Sigmoid colon (tissue), 7 donors: ENCODE measurements around the gene BAK1. TPM values are rescaled to one million over a fixed set of nuclear protein-coding genes. Genes with fewer than 3 reads are reported as not detected.

Source experiments
- DNase-seq: peaks from one replicate; pipeline ENCODE4 v3.0.0-alpha.2; 2019
- H3K27ac ChIP-seq, 4 donors: fragments of 200-600 bp; sonication (generic); one replicate each; pipeline ENCODE4 v1.5.1; 2016 to 2019; ENCODE audit warnings: mild to moderate bottlenecking in 1 of 4
- H3K27me3 ChIP-seq, 3 donors: fragments of 200-600 bp; sonication (generic); one replicate each; pipeline ENCODE4 v1.5.1; 2019; ENCODE audit warnings: mild to moderate bottlenecking in 1 of 3
- H3K36me3 ChIP-seq, 4 donors: fragments of 200-600 bp; sonication (generic); one replicate each; pipeline ENCODE4 v1.5.1; 2016 to 2019
- H3K4me1 ChIP-seq, 4 donors: fragments of 200-600 bp; sonication (generic); one replicate each; pipeline ENCODE4 v1.5.1; 2017 to 2019
- H3K4me3 ChIP-seq, 4 donors: fragments of 200-600 bp; sonication (generic); one replicate each; pipeline ENCODE4 v1.5.1; 2017 to 2019; ENCODE audit warnings: mild to moderate bottlenecking in 2 of 4, moderate library complexity in 1 of 4
- H3K9me3 ChIP-seq, 4 donors: fragments of 200-600 bp in 3 of 4; sonication (generic) in 3 of 4; one replicate each; pipeline versions ENCODE4 v1.5.1 to v1.6.1; 2013 to 2019
- EP300 ChIP-seq, 4 donors: sonication (generic); formaldehyde crosslinking; IDR thresholded peaks; one replicate each; pipeline ENCODE4 v1.6.1; 2017; ENCODE audit warnings: antibody characterized with exemption in 4 of 4
- POLR2A ChIP-seq, 2 donors: fragments of 450-650 bp; IDR thresholded peaks; one replicate each; pipeline ENCODE4 v1.6.1; 2016; ENCODE audit warnings: antibody characterized with exemption in 2 of 2, mild to moderate bottlenecking in 2 of 2, moderate library complexity in 2 of 2
- POLR2AphosphoS5 ChIP-seq, 4 donors: sonication (generic); formaldehyde crosslinking; IDR thresholded peaks; one replicate each; pipeline ENCODE4 v1.6.1; 2017; ENCODE audit warnings: antibody characterized with exemption in 4 of 4
- WGBS, 2 donors: extraction: QIAGEN DNeasy Blood & Tissue Kit; methylation state at CpG; one replicate each; pipeline ENCODE4 v1.1.7; 2013; 5-methylcytosine and 5-hydroxymethylcytosine counted together
- intact Hi-C: fragments of 100-400 bp; cut with DNase I; formaldehyde crosslinking; loops from one replicate; pipeline ENCODE4 v1.15.1; 2023
- polyA plus RNA-seq, 3 donors: library from polyadenylated mRNA; stranded (reverse); fragments of 200-250 nt; gene quantifications; one replicate each; pipeline ENCODE4 v1.2.3, GENCODE V29; 2013
- total RNA-seq, 4 donors: library from RNA; depleted of rRNA; stranded (reverse); fragments of >200 nt; gene quantifications; one replicate each; pipeline ENCODE4 v1.1.0, GENCODE V29; 2016
- TF ChIP-seq, protein P1 (sequence below), 4 experiments: fragments of 450-650 bp in 3 of 4; fragments of 200-600 bp in 1 of 4; IDR thresholded peaks; one replicate each; pipeline ENCODE4 v1.5.1; 2016 to 2019; ENCODE audit warnings: antibody characterized with exemption in 4 of 4, mild to moderate bottlenecking in 3 of 4, moderate library complexity in 2 of 4
- donor health status: healthy with polysubstance abuse.
- donor health status: Bipolar disorder and iron deficiency.
- donor health status: healthy.

Gene BAK1
- total and polyA plus RNA-seq, 7 donors, result 8.9 to 160 (median 11.1) TPM

DNA sequence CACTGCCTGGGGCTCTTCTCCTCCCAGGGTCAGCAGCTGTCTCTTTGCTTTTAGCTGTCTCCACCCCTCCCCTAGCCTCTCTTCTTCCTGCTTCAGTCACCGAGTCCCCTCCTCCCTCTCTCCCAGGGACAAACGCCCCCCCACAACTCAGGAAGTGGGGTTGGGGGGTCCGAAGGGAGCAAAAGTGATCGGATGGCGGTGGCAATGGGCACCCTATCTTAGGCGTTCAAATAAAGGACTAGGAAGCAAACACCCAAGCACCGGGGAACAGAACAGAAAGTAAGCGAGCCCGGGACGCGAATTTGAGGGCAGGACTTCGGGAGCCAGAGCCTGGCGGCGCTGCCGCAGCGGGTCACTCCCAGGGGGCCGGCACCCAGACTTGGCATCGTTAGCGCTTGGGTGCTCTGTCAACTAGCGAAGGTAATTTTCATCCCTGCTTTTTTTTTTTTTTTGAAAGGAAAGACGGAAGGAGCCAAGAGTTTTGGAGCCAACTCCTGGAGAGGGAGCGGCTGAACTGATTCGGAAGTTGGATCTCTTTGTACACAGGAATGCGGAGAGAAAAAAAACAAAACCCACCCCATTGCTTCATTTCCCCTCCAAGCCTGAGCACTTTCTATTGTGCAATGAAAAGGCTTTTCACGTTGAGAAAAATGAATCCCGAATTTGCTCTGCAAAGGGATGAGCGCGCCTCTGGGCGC is 40.2 kb upstream of the BAK1 start:
- H3K27me3 ChIP-seq, result peaks cover 18 to 52% (median 20%) of the 10 kb centered on the region in 3 donors
- H3K4me1 ChIP-seq, result peaks cover 0 to 40% (median 28%) of the 10 kb centered on the region in 4 donors
- H3K27ac ChIP-seq, result peak overlapping the region; percentile 72 to 84 (median 80)
- DNase-seq, result no peak
- TF ChIP-seq, protein P1, sequence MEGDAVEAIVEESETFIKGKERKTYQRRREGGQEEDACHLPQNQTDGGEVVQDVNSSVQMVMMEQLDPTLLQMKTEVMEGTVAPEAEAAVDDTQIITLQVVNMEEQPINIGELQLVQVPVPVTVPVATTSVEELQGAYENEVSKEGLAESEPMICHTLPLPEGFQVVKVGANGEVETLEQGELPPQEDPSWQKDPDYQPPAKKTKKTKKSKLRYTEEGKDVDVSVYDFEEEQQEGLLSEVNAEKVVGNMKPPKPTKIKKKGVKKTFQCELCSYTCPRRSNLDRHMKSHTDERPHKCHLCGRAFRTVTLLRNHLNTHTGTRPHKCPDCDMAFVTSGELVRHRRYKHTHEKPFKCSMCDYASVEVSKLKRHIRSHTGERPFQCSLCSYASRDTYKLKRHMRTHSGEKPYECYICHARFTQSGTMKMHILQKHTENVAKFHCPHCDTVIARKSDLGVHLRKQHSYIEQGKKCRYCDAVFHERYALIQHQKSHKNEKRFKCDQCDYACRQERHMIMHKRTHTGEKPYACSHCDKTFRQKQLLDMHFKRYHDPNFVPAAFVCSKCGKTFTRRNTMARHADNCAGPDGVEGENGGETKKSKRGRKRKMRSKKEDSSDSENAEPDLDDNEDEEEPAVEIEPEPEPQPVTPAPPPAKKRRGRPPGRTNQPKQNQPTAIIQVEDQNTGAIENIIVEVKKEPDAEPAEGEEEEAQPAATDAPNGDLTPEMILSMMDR (IDR thresholded peaks at IDR 0.05), result no peak
- TF ChIP-seq EP300 (IDR thresholded peaks at IDR 0.05) (no peak), POLR2AphosphoS5 (IDR thresholded peaks at IDR 0.05) (peak; percentile 8 to 50 (median 21)), POLR2A (IDR thresholded peaks at IDR 0.05) (no peak)
- no peaks in the 10 kb centered on the region for H3K36me3 ChIP-seq
- H3K4me3 ChIP-seq, result peak overlapping the region; percentile 41 to 60 (median 57)
- intact Hi-C loops, result no loop called here
- WGBS, 2 donors, result 0 to 1% methylated on average over 29 of the region's 29 CpGs
- H3K9me3 ChIP-seq, result no peaks in the 10 kb centered on the region

DNA sequence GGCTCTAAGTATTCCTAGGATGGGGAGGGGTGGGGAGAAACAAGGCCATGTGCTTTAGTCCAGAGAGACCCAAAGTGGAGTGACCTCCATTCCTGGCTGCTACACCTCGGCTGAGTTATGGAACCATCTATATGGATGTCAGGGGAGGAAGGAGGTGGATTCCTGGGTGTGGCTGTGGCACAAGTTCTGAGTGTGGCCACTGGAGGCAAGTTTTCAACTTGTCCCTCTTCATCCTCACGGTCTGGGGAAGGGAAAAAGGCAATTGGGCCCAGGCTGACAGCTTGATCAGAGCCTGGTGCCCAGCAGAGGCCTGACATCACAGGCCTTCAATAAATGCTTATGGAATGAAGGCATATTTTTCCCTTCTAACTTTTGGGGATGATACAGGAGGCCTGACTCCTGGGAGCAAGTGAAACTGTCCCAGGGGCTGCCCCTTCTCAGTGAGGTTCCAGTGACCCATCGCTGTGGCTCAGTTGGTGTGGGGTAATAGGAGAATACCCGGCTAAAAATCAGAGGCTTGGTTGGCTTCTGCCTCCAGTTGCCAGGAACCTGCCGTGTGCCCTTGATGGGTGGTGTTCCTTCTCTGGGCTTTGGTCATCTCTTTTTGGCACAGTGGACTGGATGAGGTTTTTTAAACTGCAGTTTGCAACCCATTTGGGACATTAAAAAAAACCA is 39.2 kb upstream of the BAK1 start:
- H3K27me3 ChIP-seq, result peaks cover 18 to 42% (median 20%) of the 10 kb centered on the region in 3 donors
- peaks cover 0 to 40% (median 28%) of the 10 kb centered on the region in 4 donors for H3K4me1 ChIP-seq
- no peak overlapping the region for H3K4me3 ChIP-seq
- no peaks in the 10 kb centered on the region for H3K9me3 ChIP-seq
- no peaks in the 10 kb centered on the region for H3K36me3 ChIP-seq
- TF ChIP-seq, protein P1 (IDR thresholded peaks at IDR 0.05), result no peak
- no peak for TF ChIP-seq POLR2A (IDR thresholded peaks at IDR 0.05)
- TF ChIP-seq EP300 (IDR thresholded peaks at IDR 0.05), result no peak
- no peak for TF ChIP-seq POLR2AphosphoS5 (IDR thresholded peaks at IDR 0.05)
- intact Hi-C loops, result no loop called here
- no peak for DNase-seq
- H3K27ac ChIP-seq, result peak overlapping the region; percentile 72 to 84 (median 80)
- WGBS, 2 donors, result 19 to 55% methylated on average over 5 of the region's 5 CpGs

DNA sequence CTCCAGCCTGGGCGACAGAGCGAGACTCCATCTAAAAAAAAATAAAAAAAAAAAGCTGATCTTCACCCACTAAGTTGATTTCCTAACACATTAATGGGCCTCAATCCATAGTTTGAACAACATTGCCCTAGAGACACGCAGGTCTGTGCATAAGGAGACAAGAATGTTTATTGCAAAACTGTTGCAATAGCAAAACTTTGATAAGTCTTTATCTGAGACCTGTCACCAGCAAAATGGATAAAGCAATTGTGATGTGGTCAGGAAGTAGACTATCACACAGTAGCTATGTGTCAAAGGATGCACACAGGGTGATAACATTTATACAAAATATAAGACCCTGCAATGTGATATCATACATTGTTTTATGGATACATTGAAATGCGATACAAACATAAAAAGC is 36.8 kb upstream of the BAK1 start:
- 84 to 89% methylated on average over 2 to 4 of the region's 4 CpGs for WGBS, 2 donors
- no peaks in the 10 kb centered on the region for H3K36me3 ChIP-seq
- peaks cover 0 to 27% (median 21%) of the 10 kb centered on the region in 4 donors for H3K4me1 ChIP-seq
- peaks cover 7 to 20% (median 12%) of the 10 kb centered on the region in 3 donors for H3K27me3 ChIP-seq
- no peak overlapping the region for H3K4me3 ChIP-seq
- intact Hi-C loops, result no loop called here
- no peak for TF ChIP-seq POLR2A (IDR thresholded peaks at IDR 0.05)
- no peak for TF ChIP-seq POLR2AphosphoS5 (IDR thresholded peaks at IDR 0.05)
- TF ChIP-seq EP300 (IDR thresholded peaks at IDR 0.05), result no peak
- TF ChIP-seq, protein P1 (IDR thresholded peaks at IDR 0.05), result no peak
- no peak for DNase-seq
- H3K9me3 ChIP-seq, result no peaks in the 10 kb centered on the region
- H3K27ac ChIP-seq, result no peak overlapping the region

DNA sequence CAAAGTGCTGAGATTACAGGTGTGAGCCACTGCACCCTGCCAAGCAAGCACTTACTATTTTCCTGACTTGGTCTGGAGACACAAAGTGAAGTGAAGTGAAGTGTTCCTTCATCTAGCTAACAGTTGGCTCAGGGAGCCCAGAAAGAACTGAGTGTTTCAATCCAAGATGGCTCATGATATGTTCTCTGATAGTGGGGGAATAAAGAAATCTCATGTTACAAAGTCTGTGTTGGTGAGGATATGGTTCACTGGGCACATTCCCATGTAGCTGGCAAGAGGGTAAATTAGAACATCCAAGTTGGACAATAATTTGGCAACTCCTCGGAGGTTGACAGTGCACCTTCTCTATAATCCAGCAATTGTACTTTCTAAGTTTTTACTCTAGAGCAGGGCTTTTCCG is 36.0 kb upstream of the BAK1 start:
- WGBS, 2 donors, result 95 to 98% methylated on average over 2 of the region's 2 CpGs
- TF ChIP-seq EP300 (IDR thresholded peaks at IDR 0.05) (no peak), POLR2A (IDR thresholded peaks at IDR 0.05) (no peak)
- TF ChIP-seq, protein P1 (IDR thresholded peaks at IDR 0.05), result no peak
- no peak for DNase-seq
- Histone ChIP-seq H3K4me1 (peaks cover 0 to 19% (median 13%) of the 10 kb centered on the region in 4 donors), H3K4me3 (no peak overlapping the region), H3K9me3 (no peaks in the 10 kb centered on the region), H3K27ac (no peak overlapping the region), H3K27me3 (peaks cover 0 to 15% (median 4%) of the 10 kb centered on the region in 3 donors), H3K36me3 (no peaks in the 10 kb centered on the region)
- intact Hi-C loops, result no loop called here
